IPS-NIHi7 (cell line): Measurements from ENCODE around the gene PHF2.

Experiments used
- DNase-seq: peaks from one replicate; pipeline ENCODE4 v3.0.0; 2012; ENCODE audit warnings: mixed read lengths; ENCODE audit errors: extremely low spot score

PHF2 gene

DNA sequence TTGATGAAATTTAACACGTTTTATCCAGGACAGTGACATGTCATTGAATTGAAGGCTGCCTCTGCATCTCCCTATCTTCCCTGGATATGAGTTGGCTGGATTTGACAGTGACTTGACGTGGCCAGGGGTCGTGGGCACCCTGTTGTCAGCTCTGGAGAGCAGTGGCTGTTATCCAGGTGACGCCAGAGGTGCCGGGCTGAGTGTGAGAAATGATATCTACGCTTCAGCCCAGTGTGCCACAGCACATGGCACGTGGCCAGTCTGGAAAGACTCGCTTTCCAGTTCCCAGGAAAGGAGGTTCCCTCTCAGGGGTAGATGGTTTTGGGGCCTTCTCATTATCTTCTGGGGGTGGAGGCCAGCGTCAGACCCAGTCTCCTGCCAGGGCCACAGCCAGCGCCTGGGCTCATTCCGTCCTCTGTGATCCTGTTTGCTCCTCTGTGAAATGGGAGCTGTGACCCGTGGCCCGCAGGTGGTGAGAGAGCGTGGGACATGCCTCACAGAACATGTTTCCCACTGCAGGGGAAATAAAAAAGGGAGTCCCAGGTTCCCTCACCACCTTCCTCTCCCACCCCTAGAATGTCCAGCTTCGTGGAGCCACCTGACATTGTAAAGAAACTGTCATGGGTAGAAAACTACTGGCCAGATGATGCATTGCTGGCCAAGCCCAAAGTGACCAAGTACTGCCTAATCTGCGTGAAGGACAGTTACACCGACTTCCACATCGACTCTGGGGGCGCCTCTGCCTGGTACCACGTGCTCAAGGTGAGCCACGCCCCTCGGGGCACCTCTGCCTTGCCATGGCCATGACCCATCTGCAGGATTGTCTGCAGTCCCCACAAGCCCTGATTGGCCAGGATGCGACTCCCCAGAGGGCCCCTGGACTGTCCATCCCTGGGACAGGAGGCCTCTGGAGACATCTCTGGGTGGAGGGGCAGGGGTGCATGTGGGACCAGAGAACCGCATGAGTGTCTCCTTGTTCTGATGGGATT lies 76.5 kb downstream of the PHF2 start:
- no peak for DNase-seq

DNA sequence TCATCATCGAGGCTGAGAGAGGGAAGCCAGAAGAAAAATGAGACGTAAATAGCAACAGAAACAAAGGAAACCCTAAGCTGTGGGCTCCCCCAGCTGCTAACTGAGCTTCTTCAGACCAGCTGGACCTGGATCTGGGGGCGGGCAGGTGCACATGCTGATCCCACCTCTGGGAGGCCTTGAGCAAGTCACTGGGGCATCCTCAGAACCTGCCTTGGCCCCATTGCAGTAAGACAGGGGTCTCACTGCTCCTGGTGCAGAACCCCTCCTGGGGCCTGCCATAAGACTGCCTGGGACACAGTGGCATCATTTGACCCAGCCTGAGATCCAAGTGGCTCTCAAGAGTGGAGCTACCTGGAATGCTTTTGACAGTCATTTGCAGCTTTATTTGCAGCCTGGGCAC lies 77.4 kb downstream of the PHF2 start:
- DNase-seq = no peak

DNA sequence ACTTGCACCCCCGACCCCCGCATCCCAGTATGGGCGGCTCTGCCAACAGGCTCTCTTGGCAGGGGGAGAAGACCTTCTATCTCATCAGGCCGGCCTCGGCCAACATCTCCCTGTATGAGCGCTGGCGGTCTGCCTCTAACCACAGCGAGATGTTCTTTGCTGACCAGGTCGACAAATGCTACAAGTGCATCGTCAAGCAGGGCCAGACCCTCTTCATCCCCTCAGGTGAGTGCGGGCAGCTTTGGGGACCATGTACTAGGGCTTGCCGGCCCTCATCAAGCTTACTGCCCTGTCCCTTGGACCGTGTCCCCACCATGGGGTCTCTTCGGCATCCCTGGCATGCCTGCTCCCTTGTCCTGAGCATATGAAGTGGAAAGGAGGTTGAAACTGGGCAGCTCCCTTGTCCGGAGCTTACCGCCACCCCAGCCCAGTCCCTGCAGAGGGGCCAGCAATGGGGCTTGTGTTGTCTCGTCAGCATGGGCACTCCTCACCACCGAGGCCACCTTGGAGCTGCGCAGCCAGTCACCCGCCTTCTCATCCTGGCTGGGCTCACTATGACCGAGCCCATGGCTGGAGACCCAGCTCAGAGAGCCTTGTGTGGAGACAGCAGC lies 78.1 kb downstream of the PHF2 start:
- DNase-seq = no peak

DNA sequence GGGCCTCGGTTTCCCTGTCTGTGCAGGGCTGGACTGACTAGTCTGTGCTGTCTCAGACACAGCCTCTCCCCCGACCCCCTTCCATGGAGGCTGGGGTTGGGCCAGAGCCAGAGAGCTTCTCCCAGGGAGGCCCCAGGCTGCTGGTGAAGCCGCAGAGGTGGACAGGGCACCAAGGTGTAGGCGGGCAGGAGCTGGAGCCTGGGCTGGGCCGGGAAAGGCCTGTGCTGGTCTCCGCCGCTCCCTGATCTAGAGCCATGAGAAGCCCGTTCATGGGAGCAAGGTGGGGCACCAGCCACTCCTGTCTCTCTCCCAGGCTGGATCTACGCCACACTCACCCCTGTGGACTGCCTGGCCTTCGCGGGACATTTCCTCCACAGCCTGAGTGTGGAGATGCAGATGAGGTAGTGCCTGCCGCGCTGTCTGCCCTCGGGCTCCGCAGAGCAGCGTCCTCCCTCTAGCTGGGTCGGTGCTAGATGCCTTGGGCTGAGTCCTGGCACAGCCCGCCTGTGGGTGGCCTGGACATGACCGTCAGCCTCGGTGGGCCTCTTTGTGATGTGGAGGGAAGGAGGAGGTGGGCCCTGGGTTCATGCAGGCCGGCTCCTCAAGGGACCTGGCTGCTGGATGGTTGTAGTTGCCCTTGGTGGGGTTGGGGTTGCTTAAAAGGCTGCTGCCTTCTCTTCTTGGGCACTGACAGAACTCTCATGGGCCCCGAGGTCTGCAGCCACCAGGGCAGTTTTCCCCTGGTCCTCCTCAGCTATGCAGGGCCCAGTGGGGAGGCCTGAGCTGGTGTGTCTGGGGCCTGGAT lies 79.4 kb downstream of the PHF2 start:
- no peak for DNase-seq

DNA sequence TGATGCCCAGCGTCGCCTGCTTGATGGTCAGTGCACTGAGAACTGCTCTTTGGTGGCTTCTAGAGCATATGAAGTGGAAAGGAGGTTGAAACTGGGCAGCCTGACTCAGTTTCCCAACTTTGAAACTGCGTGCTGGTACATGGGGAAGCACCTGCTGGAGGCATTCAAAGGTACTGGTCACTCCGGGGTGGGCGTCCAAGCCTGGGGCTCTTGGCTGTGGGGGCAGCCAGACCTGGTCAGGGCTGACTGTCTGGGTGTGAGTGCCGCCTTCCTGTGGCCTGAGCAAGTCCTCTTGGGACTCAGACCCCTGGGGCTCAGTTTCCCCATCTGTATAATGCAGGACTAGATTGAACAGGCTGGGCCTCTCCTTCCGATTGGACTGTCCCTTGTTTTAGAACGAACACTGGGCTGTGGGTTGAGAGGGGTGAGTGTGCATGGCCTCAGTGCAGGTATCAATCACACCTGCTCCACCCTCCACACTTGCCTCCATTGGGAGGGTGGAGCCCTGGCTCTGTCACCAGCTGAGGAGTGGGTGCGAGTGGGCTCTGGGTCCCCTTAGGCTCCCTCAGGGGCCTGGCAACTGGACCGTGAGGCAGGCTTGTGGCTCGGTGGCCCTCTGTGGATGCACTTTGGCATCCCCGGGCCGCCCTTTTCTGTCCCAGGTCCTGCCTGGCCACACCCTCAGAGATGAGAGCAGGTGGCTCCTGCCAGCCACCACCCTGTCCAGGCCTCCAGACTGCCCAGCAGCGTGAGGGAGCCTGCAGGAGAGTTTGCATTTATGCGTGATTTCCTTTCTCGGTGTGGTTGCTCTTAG lies 80.2 kb downstream of the PHF2 start:
- DNase-seq = no peak

DNA sequence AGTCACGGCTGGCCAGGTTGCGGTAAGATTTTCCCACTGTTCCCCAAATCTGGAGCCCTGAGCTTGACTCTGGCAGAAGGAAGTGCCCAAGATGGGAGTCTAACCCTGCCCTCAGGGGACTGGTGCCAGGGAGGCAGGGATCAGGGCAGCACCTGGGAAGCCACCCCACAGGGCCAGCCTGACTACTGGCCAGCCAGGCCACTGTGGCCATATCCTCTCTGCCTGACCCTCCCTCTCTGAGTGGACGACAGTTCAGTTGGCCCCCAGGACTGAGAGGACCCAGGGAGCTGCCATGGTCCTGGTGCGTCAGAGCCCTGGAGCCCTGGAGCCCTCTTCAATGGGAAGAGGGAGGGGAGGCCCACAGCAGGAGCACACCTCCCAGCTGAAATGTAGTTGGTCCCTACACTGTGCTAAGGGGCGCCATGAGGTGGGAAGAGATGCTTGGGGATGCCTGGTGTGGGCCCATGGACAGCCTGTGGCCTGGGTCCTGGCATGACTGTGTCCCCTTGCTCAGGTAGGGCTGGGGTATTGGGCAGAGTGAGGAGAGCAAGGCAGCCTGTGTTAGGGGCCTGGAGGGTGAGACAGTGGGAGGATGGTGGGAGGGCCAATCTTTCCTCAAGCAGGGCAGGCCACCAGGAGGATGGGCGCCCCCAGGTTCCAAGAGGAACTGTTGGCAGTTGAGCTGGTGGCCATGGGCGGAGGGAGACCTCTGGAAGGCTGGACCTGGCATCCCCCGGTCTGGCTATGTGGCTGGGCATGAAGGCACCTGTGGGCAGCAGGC lies 81.1 kb downstream of the PHF2 start:
- no peak for DNase-seq

DNA sequence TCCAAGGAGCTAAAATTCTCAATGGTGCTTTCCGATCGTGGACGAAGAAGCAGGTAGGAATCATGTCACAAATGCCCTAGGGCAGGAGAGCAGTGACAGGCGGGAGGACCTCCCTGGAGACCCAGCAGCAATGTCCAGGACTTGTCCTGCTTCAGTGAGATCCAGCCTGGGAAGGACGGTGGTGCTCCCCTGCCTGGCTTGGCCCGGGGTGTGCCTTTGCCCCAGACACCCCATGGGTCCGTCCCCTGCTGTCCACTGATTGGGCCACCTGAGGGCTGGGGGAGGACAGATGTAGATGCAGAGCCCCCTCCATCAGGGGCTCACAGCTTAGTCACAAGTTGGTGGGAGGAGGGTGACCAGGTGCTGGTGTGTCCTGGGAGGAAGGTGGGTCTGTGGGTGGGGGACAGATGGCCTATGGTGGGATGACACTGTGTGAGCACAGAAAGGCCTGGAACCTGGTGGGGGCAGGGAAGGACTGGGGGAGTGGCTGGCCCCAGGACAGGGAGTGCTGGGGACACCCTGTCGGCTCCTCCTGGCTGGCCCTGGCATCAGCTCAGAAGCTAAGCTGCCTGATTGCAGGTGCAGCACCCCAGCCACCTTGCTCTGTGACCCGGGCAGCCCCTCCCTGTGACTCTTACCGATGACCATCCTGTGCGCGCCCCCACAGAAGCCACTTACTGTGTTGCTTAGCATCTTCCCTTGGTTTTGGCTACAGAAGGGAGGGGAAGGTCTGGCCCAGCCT lies 82.0 kb downstream of the PHF2 start:
- no peak for DNase-seq

DNA sequence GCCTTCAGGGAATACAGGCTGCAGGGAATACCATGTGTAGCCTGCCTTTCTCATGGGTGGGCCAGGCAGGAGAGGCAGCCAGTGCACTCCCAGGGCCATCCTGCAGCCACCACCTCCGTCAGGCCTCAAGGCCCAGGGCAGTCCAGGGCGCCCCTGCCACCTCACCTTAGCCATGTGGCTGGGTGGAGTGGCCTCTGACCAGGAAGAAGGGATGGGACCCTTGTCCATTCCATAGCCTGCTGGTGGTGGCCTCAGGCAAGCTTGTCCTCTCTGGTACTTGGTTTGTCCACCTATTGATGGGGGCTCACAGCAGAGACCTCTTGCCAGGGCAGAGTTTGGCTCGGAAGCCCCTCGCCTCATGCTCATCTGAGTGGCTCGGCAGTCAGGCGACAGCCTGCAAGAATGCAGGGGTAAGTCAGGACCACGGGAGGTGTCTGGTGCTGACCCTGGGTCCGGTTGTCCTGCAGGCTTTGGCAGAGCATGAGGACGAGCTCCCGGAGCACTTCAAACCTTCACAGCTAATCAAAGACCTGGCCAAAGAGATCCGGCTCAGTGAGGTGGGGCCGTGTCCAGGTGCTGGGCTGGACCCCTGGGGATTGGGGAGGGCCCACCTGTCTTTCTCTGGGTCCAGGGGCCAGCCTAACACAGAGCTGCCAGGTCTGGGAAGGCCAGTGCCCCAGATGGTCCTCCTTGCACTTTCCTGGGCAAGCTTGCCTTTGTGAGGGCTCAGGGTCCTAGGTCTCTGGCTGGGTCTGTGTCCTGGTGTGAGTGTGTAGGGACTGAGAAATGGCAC lies 82.9 kb downstream of the PHF2 start:
- no peak for DNase-seq

DNA sequence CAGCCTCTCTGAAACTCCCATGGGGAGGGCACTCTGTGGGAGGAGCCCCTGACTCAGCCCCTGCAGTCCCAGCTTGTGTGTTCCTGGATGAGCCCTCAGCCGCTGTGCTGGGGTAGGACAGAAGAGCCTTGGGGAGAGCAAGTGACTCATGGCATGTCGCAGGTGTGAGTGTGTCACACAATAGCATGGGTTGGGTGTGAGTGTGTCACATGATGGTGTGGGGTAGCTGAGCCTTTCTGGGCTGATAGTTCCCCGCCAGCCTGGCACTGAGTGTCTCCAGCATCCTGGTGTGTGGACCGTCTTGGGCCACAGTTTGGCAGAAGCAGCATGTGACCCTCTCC lies 83.4 kb downstream of the PHF2 start:
- no peak for DNase-seq

DNA sequence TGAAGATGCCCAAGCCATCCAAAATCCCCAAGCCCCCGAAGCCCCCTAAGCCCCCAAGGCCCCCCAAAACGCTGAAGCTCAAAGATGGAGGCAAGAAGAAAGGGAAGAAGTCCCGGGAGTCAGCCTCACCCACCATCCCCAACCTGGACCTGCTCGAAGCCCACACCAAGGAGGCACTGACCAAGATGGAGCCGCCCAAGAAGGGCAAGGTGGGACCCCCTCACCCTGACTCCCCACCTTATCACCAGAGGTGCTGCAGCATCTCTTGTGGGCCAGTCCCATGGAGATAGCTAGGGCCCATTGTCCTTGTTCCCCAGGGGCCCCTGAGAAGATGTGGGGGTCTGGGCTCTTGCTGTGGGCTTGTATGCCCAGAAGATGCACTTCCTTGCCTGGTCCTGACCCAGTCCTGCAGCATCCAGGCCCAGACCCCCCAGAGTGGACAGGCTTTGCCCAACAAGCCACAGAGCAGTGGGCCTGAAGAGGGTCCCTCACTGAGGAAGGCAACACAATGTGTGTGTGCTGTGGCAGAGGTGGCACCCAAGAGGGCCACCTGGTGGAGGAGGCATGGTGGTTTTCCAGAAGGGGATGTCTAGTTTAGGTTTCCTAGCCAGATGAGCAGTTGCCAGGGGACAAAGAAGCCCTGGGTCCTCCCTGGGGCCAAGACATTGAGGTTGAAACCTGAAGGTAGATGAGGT lies 84.1 kb downstream of the PHF2 start:
- DNase-seq = no peak

DNA sequence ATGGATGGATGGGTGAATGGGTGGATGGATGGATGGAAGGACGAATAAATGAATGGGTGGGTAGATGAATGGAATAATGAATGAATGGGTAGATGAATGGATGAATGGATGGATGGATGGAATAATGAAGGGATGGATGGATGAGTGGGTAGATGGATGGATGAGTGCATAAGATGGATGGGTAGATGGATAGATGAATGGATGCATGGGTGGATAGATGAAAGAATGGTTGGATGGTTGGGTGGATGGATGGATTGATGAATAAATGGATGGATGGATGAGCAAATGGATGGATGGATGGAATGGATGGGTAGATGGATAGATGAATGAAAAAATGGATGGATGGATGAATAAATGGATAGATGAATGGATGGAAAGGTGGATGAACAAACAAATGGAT lies 85.2 kb downstream of the PHF2 start:
- no peak for DNase-seq

DNA sequence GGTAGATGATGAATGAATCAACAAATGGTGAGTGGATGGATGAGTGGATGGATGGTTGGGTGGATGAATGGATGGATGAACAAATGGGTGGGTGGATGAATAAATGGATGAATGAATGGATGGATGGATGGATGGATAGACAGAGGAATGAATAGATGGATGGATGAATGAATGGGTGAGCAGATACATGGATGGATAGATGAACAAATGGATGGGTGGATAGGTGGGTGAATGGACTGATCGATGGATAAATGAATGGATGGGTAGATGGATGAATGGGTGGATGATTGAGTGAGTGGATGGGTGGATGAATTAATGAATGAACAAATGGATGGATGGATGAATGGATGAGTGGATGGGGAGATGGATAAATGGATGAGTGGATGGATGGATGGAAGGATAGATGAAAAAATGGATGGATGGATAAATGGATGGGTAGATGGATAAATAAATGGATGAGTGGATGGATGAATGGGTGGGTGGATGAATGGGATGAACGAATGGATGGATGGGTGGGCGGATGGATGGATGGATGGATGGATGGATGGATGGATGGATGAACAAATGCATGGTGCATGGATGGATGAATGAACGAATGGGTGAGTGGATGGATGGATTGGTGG lies 85.7 kb downstream of the PHF2 start:
- no peak for DNase-seq

DNA sequence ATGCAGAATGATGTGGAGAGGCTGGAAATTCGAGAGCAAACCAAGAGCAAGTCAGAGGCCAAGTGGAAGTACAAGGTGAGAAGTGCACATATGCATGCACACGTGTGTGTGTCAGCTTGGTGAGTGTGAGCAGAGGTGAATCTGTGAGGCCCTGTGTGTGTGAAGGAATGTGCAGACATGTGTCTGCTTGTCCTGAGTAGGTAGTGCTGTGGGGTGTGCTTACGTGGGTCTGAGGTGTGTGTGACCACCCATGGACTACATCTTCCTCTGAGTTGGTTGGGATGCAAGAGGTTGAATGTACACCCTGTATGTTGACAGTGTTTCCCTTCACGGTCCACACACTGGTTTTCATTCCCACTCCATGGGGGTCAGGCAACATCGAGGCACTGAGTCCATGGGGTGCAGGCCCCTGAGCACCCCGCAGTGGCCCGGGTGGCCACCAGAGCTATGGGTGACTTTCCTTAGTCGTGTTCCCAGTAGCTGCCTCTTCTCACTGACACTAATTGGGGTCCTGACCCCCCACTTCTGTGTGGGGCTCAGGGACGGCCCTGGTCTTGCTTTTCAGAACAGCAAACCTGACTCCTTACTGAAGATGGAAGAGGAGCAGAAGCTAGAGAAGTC lies 86.7 kb downstream of the PHF2 start:
- DNase-seq = no peak

DNA sequence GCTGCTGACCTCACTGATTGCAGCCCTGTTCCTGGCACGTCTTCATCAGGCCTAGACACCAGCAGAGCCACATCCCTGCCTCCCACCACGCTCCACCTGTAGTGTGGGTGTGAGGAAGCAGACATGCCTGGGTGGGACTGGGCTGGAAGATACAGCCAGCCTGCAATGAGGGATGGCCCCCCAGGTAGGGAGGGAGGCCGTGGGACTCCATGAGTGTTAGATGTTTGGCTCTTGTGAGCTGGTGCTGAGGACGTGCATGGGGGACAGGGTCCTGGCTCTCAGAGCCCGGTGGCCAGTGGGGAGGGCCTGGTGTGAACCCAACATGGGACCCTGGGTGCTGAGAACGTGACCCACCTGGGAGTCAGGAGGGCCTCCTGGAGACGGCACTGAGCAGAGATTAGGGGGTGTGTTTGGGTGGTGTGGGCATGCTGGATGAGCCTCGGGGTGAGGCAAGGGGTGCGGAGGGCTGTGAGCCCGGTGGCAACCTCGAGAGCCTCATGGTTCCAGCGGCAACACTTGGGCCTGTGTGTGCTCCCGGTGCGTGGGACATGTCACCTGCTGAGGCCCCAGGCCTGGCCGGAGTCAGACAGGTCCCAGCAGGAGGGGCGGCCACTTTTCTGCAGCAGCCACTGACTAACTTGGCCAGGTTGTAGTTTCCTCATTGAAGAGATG lies 87.6 kb downstream of the PHF2 start:
- no peak for DNase-seq

DNA sequence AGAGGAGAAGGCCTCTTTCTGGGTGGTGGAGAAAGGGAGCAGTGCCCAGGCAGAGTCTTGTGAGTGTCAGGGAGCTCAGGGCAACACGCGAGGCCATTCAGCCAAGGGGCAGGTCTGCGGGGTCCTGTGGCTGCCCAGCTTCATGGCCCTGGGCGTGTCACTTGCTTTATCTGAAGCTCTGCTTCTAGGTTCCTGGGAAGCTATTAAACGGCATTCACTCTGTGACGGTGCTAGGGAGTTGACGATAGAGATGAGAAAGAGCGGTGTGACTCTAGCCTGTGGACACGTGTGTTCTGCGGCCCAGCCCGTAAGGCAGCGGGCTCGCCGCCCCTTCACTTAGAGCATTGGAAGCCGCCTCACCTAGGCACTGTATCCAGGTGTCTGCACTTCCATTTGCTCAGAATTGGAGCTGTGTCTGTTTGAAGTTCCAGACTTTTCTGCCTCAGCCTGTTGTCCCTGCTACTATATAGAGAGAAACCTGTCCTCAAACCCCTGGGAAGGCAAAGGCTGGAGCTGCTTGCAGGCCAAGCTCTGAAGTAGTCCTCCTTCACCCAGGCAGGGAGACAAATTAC lies 88.3 kb downstream of the PHF2 start:
- no peak for DNase-seq

DNA sequence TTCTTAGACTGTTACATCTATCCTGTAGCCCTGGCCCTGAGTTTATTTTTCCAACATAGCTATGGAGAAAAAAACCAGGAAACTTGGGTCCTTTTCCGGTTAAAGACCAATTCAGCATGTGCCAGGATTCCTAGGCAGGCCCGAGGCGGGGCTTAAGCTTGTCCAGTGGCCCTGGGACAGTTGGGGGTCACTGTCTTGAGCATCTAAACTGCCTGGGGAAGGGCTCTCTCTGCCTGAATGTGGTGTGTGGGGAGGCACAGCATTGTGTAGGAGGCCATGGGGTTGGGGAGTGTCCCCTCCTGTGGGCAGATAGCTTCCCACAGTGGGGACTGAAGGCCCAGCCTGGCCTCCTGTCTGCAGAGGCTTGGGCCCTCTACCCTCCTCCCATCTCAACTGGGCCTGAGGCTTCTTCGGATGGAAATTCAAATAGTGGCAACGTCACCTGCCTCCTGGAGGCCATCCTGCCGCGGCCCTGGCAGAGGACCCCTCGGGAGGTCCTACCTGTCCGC lies 88.8 kb downstream of the PHF2 start:
- no peak for DNase-seq
